A549 (cell line): Measurements from ENCODE around the gene PSMF1. TPM values are rescaled to one million over a fixed set of nuclear protein-coding genes. Genes with fewer than 3 reads are reported as not detected.
"Not testable (repeated sequence)": the region's sequence is repeated elsewhere in the genome, so short reads cannot be mapped to it uniquely, and the experiment has no call there.

Experiments used
- ATAC-seq, 2 experiments: fragments of 200-7000 bp in 1 of 2; fragments of >200 bp in 1 of 2; cut with Nextera tagmentation in 1 of 2; cut with Tn5 transposase in 1 of 2; 3 replicates each; pipeline versions ENCODE4 v1.8.0 to v1.9.1; 2018 to 2020; ENCODE audit warnings: mild to moderate bottlenecking in 1 of 2, moderate library complexity in 1 of 2
- CTCF ChIA-PET: fragments of 300-600 bp; sonication (Branson Sonifier 250); formaldehyde crosslinking; extraction: SDS; loops from one replicate; lab custom pipeline; 2021; ENCODE audit warnings: antibody characterized with exemption, inconsistent platforms; lab: Yijun Ruan, JAX
- POLR2A ChIA-PET: fragments of 350-600 bp; formaldehyde crosslinking; extraction: SDS; loops from one replicate; lab custom pipeline; 2021; ENCODE audit warnings: antibody characterized with exemption, inconsistent platforms; lab: Yijun Ruan, JAX
- DNase-seq, 2 experiments: peaks; one replicate each; pipeline versions ENCODE4 v3.0.0 to v3.0.0-alpha.2; 2011 to 2016; ENCODE audit warnings: low read depth in 1 of 2, low spot score in 1 of 2
- FAIRE-seq: peaks from 2 replicates; lab custom pipeline; 2011; peaks lifted over from hg19 to GRCh38; lab: Jason Lieb, UNC
- H3K27ac ChIP-seq, 2 experiments: fragments of >200 bp; sonication (Bioruptor Twin); formaldehyde crosslinking; 3 replicates each; pipeline ENCODE4 v1.5.1; 2016 to 2017
- H3K4me1 ChIP-seq: fragments of >200 bp; sonication (Bioruptor Twin); formaldehyde crosslinking; 3 replicates; pipeline ENCODE4 v1.6.1; 2016
- H3K4me2 ChIP-seq: fragments of >200 bp; sonication (Bioruptor Twin); formaldehyde crosslinking; 3 replicates; pipeline ENCODE4 v1.6.1; 2016
- H3K4me3 ChIP-seq: fragments of >200 bp; sonication (Bioruptor Twin); formaldehyde crosslinking; 3 replicates; pipeline ENCODE4 v1.5.1; 2016
- H3K9me3 ChIP-seq: fragments of >200 bp; sonication (Bioruptor Twin); formaldehyde crosslinking; 3 replicates; pipeline ENCODE4 v1.6.1; 2016
- BHLHE40 ChIP-seq: IDR thresholded peaks from 2 replicates; pipeline ENCODE4 v1.6.1; 2012; ENCODE audit warnings: low read depth, low read length, inconsistent platforms
- CBX2 ChIP-seq: fragments of 200-600 bp; sonication (generic); IDR thresholded peaks from 2 replicates; pipeline ENCODE4 v1.6.1; 2016; ENCODE audit warnings: low read depth, mild to moderate bottlenecking, borderline replicate concordance
- CHD4 ChIP-seq: fragments of 200-600 bp; sonication (generic); IDR thresholded peaks from 2 replicates; pipeline ENCODE4 v1.6.1; 2016; ENCODE audit warnings: antibody characterized with exemption, mild to moderate bottlenecking, borderline replicate concordance
- CTCF ChIP-seq: fragments of >200 bp; sonication (Bioruptor Twin); formaldehyde crosslinking; IDR thresholded peaks from 3 replicates; pipeline ENCODE4 v1.5.1; 2016
- EHMT2 ChIP-seq: fragments of 200-600 bp; sonication (generic); IDR thresholded peaks from 2 replicates; pipeline ENCODE4 v1.6.1; 2016; ENCODE audit warnings: antibody characterized with exemption, low read depth, mild to moderate bottlenecking, moderate library complexity
- EP300 ChIP-seq, 2 experiments: fragments of >200 bp; sonication (Bioruptor Twin); formaldehyde crosslinking; IDR thresholded peaks; 2 replicates in 1 of 2; 3 replicates in 1 of 2; pipeline ENCODE4 v1.6.1; 2016 to 2017
- ESRRA ChIP-seq: fragments of 150-350 bp; IDR thresholded peaks from 2 replicates; pipeline ENCODE4 v1.6.1; 2014; ENCODE audit warnings: mild to moderate bottlenecking, low read length, borderline replicate concordance
- FOXS1 ChIP-seq: fragments of 250-450 bp; sonication (Bioruptor Pico); IDR thresholded peaks from 2 replicates; pipeline ENCODE4 v1.5.0; 2020; ENCODE audit warnings: mild to moderate bottlenecking, moderate library complexity
- HDAC2 ChIP-seq: fragments of 200-600 bp; sonication (generic); IDR thresholded peaks from 2 replicates; pipeline ENCODE4 v1.6.1; 2016
- HES2 ChIP-seq: fragments of >200 bp; sonication (Bioruptor Twin); formaldehyde crosslinking; IDR thresholded peaks from 2 replicates; pipeline ENCODE4 v1.6.1; 2016
- MAFK ChIP-seq: fragments of 450-650 bp; IDR thresholded peaks from 2 replicates; pipeline ENCODE4 v1.6.1; 2014; ENCODE audit not compliant: partially characterized antibody
- MAX ChIP-seq: IDR thresholded peaks from 2 replicates; pipeline ENCODE4 v1.6.1; 2012
- MYC ChIP-seq: IDR thresholded peaks from 2 replicates; pipeline ENCODE4 v1.6.1; 2012; ENCODE audit warnings: mild to moderate bottlenecking, inconsistent platforms, low read length, improper control_type of control experiment, borderline replicate concordance
- NR3C1 ChIP-seq: fragments of >200 bp; sonication (Bioruptor Twin); formaldehyde crosslinking; IDR thresholded peaks from 3 replicates; pipeline ENCODE4 v1.6.1; 2017
- RARB ChIP-seq: fragments of 250-450 bp; sonication (Bioruptor Pico); IDR thresholded peaks from 2 replicates; pipeline ENCODE4 v1.8.0; 2021; ENCODE audit warnings: mild to moderate bottlenecking, moderate library complexity
- RFX5 ChIP-seq: fragments of 450-650 bp; IDR thresholded peaks from 2 replicates; pipeline ENCODE4 v1.7.1; 2014; ENCODE audit warnings: antibody characterized with exemption, mild to moderate bottlenecking, moderate library complexity
- RNF2 ChIP-seq: fragments of 200-600 bp; sonication (generic); IDR thresholded peaks from 2 replicates; pipeline ENCODE4 v1.6.1; 2016; ENCODE audit warnings: low read depth, mild to moderate bottlenecking, antibody characterized with exemption, moderate library complexity, borderline replicate concordance
- TFCP2L1 ChIP-seq: fragments of 250-450 bp; sonication (Bioruptor Pico); IDR thresholded peaks from 2 replicates; pipeline ENCODE4 v1.5.0; 2021; ENCODE audit warnings: mild to moderate bottlenecking
- ZC3H11A ChIP-seq: fragments of 450-650 bp; IDR thresholded peaks from 2 replicates; pipeline ENCODE4 v1.6.1; 2014; ENCODE audit warnings: antibody characterized with exemption, mild to moderate bottlenecking
- WGBS: methylation state at CpG from one replicate; pipeline ENCODE4 v1.1.6; 2017; ENCODE audit errors: missing lambda C conversion rate; 5-methylcytosine and 5-hydroxymethylcytosine counted together
- polyA plus RNA-seq, 4 experiments: library from polyadenylated mRNA; depleted of rRNA in 3 of 4; stranded (reverse); fragments of >200 nt; fragmentation: RNase III in 1 of 4; extraction: RNeasy Plus Mini Kit Qiagen cat#74134 plus additional on column Dnase treatment in 1 of 4; gene quantifications; 2 replicates in 3 of 4; 3 replicates in 1 of 4; pipeline ENCODE4 v1.2.3, GENCODE V29; 2011 to 2017
- TF ChIP-seq, protein P1 (sequence below): IDR thresholded peaks from 2 replicates; pipeline ENCODE4 v1.6.1; 2012

Gene PSMF1
- polyA plus RNA-seq, 2 of the 4 experiments (the other 2 are of a cell fraction): 123 to 157 TPM

DNA sequence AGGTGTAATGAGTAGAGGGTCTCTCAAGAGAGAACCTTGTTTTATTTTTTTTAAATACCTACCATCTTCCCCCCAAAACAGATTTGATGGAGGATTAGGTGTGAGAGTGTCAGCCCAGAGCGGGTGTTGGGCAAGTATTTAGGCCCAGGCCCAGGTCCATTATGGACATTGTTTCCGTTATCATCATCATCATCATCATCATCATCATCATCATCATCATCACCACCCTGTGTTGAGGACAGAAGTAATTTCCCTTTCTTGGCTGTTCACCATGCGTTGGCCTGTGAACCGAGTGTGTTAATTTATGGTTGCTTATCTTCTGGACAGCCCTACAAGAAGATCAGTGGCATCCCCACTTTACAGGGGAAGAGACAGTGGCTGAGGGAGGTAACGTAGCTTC lies 28.6 kb downstream of the PSMF1 start:
- no peak overlapping the region for H3K4me2 ChIP-seq
- H3K4me3 ChIP-seq: no peak overlapping the region
- POLR2A ChIA-PET: no interaction called here
- WGBS: 93% methylated on average over 5 of the region's 5 CpGs
- H3K9me3 ChIP-seq: no peaks in the 10 kb centered on the region
- FAIRE-seq: no peak
- ATAC-seq: no peak
- CTCF ChIA-PET: interaction anchor here (1.0 to 1.5 kb wide), 3 partner anchors 8 to 39 kb away, joined by 3 to 5 read pairs (median 5); no protein-coding TSS in a partner anchor
- no peak for DNase-seq
- peaks cover 9% of the 10 kb centered on the region for H3K4me1 ChIP-seq
- TF ChIP-seq BHLHE40: no peak
- TF ChIP-seq CTCF: no peak
- TF ChIP-seq RFX5: no peak
- no peak for TF ChIP-seq TFCP2L1 (CRISPR knock-in tag)
- no peak for TF ChIP-seq CBX2
- TF ChIP-seq MYC: no peak
- TF ChIP-seq FOXS1: no peak
- TF ChIP-seq HES2: no peak
- no peak for TF ChIP-seq ZC3H11A
- TF ChIP-seq CHD4: no peak
- TF ChIP-seq NR3C1: no peak
- TF ChIP-seq HDAC2: no peak
- no peak for TF ChIP-seq EP300 (IDR thresholded peaks at IDR 0.05)
- TF ChIP-seq RARB (CRISPR knock-in tag): no peak
- TF ChIP-seq RNF2: no peak
- no peak for TF ChIP-seq ESRRA
- TF ChIP-seq EHMT2: no peak
- TF ChIP-seq MAX: no peak
- TF ChIP-seq, protein P1, sequence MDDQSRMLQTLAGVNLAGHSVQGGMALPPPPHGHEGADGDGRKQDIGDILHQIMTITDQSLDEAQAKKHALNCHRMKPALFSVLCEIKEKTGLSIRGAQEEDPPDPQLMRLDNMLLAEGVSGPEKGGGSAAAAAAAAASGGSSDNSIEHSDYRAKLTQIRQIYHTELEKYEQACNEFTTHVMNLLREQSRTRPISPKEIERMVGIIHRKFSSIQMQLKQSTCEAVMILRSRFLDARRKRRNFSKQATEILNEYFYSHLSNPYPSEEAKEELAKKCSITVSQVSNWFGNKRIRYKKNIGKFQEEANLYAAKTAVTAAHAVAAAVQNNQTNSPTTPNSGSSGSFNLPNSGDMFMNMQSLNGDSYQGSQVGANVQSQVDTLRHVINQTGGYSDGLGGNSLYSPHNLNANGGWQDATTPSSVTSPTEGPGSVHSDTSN: no peak
- TF ChIP-seq, all 56 proteins: peak for 0
- no peak overlapping the region for H3K27ac ChIP-seq

- peak overlapping the region; percentile 39 for H3K4me2 ChIP-seq
- 78% methylated on average over 2 of the region's 2 CpGs for WGBS
- POLR2A ChIA-PET, DNase-seq, FAIRE-seq, H3K4me3 ChIP-seq, H3K4me1 ChIP-seq, H3K27ac ChIP-seq, H3K9me3 ChIP-seq: not testable (repeated sequence)
- peak in 1 of 2 experiments; percentile 24; a peak in 2 of 6 replicates for ATAC-seq
- CTCF ChIA-PET: interaction anchor here (1.2 to 1.4 kb wide), 3 partner anchors 9 to 192 kb away, joined by 3 to 5 read pairs (median 3); no protein-coding TSS in a partner anchor
Observed at GRCh38 chr20:1149812-1150211, 31.4 kb downstream of the PSMF1 start.

DNA sequence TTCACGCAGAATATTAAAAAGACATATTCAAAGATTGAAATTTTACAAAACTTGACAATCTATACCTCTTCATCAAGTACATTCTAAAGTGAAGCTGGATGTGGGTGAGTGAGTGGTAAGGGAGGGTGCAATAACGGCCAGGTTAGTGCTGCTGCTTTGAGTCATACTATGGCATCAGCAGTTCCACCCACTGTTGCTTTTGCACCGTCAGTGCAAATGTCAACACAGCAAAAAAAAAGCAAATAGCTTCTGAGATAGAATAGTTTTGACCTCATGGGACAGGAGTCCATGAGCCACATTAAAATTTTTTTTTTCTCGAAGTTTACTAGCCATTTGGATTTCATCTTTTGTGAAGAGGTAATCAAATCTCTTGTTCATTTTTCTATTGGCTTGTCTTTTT lies 31.8 kb downstream of the PSMF1 start:
- Histone ChIP-seq H3K4me1 (peaks cover 9% of the 10 kb centered on the region), H3K4me2 (peak overlapping the region; percentile 39), H3K4me3 (no peak overlapping the region), H3K9me3 (no peaks in the 10 kb centered on the region), H3K27ac (no peak overlapping the region)
- POLR2A ChIA-PET: interaction anchor here (0.9 kb wide), 1 partner anchor 32 kb away, joined by 3 read pairs; the partner anchor contains the start of gene PSMF1
- DNase-seq (peak; percentile 9 to 52), FAIRE-seq (no peak), ATAC-seq (peak; percentile 64 to 68; a peak in 5 of 6 replicates)
- CTCF ChIA-PET: interaction anchor here (1.2 to 1.4 kb wide), 4 partner anchors 10 to 193 kb away, joined by 3 to 5 read pairs (median 3); no protein-coding TSS in a partner anchor
- TF ChIP-seq MAFK: peak; percentile 94
- TF ChIP-seq EP300 (IDR thresholded peaks at IDR 0.05): no peak
- 39% methylated on average over 4 of the region's 4 CpGs for WGBS
